DMS79 (cell line): ENCODE measurements around the gene SLIRP.
A peak's percentile ranks its signal among the peaks of the same experiment; 100 is the strongest.
"Not testable (repeated sequence)": the region's sequence is repeated elsewhere in the genome, so short reads cannot be mapped to it uniquely, and the experiment has no call there.

ENCODE experiments used
- DNase-seq: peaks from one replicate; lab custom pipeline; 2025; lab: John Stamatoyannopoulos, UW

SLIRP gene

DNA sequence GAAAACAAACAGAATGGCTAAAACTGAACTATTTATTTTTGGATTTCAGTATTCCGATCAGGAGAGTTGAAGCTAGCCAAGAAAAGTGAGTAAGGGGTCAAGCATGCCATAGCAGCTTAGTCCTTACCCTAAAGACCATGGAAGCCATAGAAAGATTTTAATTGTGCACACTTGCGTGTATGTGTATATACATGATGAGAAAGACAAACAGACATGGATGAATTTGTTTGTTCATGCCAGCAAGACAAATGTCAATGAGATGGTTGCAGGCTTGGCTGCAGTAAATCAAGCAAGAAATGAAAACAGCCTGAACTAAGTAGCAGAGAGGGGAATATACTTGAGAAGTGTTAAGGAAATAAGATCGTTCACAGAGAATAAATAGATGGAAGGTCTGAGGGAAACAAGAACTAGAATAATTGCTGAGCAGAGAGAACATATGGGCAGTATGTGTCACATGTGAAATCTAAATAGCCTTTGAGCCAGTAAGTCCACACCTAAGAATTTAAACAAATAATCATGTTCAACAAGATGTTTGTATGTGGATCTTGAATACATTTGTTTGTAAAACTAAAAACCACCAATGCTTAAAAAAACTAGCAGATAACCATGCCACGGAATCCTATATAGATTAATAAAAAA, 38.3 kb downstream of the SLIRP start:
- DNase-seq, result peak; percentile 63

DNA sequence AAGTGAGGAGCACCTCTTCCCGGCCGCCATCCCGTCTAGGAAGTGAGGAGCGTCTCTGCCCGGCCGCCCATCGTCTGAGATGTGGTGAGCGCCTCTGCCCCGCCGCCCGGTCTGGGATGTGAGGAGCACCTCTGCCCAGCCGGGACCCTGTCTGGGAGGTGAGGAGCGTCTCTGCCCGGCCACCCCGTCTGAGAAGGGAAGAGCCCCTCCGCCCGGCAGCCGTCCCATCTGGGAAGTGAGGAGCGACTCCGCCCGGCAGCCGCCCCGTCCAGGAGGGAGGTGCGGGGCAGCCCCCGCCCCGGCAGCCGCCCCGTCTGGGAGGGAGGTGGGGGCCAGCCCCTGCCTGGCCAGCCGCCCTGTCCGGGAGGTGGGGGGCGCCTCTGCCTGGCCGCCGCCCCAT, 39.5 kb downstream of the SLIRP start:
- DNase-seq, result not testable (repeated sequence)

DNA sequence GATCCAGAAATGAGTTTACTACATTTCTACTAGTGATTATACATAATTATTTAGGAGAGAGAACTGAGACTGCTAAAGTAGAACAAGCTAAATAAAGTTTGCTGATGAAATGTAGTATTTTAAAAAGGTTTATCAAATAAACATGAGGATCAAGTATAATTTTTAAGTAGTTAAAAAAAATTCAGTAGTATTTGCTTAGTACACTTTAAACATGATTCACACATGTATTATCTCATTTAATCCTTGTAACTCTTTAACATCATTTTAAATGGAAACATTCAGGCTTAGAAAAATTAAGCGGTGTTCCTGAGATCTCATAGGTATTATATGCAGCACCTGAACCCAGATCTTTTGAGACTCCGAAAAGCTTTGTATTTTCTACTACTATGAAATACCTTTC, 44.4 kb downstream of the SLIRP start:
- no peak for DNase-seq

DNA sequence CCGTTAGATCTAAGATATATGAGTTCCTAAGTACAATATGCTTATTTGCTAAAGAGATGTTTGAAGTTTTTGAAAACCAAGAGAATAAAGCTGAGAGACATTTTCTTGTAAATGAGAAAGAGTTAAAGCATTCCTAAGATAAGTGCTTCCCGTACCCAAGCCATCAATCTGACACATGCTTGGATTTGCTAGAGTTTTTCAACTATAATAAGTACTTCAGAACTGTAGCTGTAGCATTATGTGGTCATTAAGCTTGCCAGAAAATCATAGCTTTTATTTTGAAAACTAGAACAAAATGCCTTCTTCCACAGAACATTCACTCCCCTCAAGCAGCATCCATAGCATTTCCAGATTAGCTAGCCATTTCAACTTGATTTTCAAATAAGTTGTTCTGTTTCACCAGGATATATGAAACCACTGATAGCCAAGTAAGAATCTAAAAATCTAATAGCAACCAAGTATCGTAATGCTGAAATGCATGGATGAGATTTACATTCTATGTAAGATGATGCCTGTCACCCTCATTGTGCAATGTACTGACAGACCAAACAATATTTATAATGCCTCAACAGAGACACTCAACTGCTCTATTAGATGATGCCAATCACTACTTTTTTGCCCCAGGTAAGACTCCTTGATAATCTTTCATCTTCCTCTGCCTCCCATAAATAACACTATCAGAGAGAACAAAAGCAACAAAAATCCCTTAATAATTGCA, 45.1 kb downstream of the SLIRP start:
- no peak for DNase-seq

DNA sequence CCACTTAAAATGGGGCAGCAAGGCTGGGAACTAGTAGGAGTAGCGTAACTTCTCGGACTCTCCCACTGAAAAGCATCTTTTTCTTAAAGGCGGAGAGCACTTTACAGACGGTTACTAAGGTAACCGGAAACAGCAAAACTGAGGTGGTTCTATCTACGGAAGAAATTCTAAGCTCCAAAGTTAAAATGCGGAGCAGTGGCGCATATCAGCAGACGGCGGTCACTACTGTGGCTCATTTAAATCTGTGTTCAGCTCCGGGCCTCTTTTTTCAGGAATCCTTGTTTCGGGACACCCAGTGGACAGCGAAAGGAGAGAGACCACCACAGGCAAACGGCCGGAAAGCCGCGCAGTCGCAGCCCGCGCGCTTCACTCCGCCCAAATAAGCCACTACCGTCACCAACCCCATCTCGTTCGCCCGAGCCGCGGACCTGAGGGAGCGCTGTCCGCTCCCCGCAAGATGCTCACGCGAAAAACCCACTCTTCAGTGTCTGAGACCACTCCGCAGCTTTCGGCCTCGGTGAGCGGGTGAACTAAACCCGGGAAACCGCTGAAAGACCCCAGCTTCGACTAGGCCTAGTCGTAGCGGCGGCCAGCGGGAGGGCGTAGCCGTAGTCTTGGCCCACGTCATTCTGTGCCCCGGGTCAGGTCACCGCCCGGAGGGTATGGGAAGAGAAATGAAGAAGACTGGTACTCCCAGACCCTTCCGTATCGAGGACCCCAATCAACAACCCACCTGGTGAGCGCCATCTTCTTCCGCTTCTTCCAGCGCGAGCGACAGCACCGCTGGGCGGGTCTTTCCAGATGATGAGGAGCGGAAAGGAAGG, 52.7 kb downstream of the SLIRP start, which contains the start of gene SNW1:
SNW1 (minus strand) TSS at position 776 of the 824 bp plus-strand sequence; CDS start at position 747, 29 bp downstream.
- peak; percentile 99 for DNase-seq

DNA sequence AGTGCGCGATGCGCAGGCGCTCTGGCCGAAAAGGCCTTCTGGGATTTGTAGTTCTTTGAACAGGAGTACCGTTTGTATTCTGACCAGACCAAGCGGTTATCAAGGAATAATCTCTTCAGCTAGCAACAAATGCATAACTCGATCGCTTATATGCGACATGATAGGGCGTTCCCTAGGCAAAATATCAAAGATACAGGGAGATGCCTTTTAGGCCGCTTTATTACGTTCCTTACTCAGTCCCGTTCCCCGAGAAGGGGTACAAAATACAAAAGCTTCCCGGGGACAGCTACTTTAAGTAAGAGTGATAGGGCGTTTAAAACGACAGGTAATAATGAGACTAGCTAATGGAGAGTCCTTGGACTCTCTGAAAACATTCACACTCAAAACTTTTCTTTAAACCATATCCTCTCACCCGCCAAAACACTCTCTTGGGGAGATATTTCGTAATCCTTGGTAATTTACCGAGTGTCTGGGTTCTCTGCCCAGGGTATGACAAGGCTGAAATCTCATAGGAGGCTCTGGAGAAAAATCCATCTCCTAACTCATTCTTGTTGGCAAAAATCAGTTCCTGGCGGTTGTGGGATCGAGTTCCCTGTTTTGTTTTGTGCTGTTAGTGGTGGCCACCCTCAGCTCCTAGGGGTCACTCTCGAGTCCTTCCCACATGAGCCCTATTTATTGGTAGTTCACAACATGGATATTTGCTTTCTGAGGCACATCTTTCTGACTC, 53.5 kb downstream of the SLIRP start:
- peak; percentile 35 for DNase-seq

DNA sequence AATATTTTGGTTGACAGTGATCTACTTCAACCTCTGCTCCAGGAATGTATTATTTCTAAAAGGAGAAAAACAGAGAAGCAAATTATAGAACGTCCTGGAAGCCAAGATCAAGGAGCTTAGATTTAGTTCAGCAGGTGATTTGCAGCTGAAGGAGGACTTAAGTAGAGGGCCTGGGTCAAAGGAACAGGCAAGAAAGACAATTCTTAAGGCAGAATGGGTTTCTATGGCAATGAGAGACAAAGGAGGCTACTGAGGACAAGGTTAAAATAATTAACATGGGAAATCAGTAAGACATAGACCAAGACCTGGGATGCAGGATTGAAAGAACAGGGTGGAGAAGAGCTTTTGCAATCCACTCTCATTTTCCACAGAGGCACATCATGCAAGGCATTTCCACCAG, 55.4 kb downstream of the SLIRP start:
- DNase-seq, result no peak

DNA sequence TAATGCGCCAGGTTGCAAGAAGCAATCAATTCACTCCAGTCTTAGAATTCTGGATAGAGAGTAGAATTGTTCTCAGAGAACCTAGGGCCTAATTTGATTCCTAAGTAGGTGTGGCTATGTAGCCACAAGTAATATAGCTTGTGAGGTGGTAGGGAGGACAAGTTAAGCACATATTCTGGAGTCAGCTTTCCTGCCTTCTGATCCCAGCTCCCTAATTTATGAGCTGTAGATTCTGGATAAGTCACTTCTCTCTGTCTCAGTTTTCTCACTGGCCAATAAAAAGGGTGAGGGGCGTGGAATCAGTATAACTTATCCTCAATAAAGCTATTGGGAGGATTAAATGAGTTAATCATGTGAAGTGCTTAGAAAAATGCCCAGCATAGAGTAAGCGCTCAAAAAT, 56.1 kb downstream of the SLIRP start:
- DNase-seq, result no peak
